ENCODE results near the gene HOMER2.

The HOMER2 gene

DNA sequence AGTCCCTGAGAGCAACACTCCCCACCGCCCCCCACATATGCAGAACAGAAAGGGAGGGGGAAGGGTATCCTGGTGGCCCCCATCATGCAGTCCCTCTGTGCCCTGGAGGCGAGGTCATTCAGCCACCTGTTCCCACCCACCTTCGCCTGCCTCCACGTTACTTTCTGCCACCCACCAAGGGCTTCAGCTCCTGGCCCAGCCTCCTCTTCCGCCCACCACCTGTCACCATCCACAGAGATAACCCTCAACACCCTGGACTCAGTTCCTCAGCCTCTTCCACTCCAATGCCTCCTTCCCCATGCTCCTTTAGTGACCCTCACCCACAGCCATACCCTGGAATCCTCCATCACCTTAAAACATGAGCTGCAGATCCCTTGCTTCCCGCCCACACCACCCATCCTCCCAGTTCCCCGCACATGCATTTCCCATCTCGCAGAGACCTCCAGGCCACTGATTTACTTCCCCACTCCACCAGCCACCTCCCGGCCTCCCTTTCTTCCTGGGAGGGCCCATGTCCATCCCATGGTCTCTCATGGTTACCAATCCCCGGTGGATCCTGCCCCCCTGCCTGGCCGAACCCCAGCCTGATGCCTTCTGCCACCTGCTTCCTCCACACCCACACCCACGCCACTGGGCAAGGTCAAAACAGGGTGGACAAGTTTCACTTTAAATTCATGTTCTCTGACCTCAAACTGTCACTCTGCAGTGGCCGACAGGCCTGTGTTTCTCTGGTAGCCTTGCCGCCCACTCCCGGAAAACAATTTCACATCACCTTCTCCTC lies 18.2 kb downstream of the HOMER2 start:
- no peak for DNase-seq (ENCODE audit: low read depth)
- H3K4me3 ChIP-seq (ENCODE audit: low read depth, low read length) = no peak overlapping the region
- TF ChIP-seq CTCF (IDR thresholded peaks at IDR 0.05; ENCODE audit: control insufficient read depth, extremely low read depth, insufficient read depth) = no peak

DNA sequence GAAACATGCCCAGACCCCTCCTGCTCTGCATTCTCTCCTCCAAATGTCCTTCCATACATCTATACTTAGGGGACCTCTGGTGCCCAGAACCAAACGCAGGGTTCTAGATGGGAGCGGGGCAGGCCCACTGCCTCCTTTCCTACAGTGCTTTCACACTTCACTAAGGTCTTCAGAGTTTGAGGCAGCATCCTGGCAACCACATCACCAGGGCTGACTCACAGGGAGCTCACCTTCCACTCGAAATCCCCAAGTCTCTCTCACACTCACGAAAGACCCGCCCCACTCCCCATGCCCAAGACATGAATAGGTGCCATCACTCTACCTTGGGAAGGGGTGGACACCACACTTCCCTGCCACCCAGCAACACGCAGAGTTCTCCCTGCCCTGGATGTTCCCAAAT lies 18.9 kb downstream of the HOMER2 start:
- no peak for DNase-seq (ENCODE audit: low read depth)
- TF ChIP-seq CTCF (IDR thresholded peaks at IDR 0.05; ENCODE audit: control insufficient read depth, extremely low read depth, insufficient read depth) = no peak

DNA sequence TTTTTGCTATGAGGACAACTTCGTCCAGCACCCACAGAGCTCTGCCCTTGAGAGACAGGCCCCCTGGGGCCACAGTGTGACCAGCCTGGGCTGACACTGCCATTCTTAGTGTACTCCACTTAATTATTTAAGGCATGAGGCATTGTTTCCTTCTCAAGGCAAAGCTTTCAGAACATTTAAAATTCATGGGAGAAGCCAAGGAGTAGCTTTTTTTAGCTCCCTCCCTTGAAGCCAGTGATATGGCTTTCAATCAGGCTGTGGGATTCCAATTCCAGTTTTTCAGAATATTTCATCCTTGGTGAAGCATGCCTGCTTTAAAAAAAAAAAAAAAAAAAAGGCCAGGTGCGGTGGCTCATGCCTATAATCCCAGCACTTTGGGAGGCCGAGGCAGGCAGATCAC lies 21.3 kb downstream of the HOMER2 start:
- no peak overlapping the region for H3K4me3 ChIP-seq (ENCODE audit: low read depth, low read length)
- TF ChIP-seq CTCF (IDR thresholded peaks at IDR 0.05; ENCODE audit: control insufficient read depth, extremely low read depth, insufficient read depth) = no peak

More for the DNA sequence above, 18.9 kb downstream of the HOMER2 start:
- no peak overlapping the region for H3K4me3 ChIP-seq (ENCODE audit: low read depth, low read length)

DNA sequence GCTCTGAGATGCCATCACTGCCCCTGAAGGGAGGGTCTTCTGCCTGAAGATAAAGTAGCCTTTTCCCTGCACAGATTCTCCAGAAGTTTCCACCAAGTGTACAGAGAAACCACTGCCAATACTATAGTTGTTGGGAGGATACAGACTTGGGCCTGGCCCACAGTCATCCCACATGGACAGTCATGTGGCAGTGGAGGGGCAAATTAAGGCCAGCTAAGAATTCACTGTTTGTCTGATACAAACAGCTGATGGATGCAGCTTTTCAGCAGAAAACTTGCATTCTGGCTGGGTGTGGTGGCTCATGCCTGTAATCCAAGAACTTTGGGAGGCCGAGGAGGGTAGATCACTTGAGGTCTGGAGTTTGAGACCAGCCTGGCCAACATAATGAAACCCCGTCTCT lies 22.1 kb downstream of the HOMER2 start:
- no peak for DNase-seq (ENCODE audit: low read depth)
- TF ChIP-seq CTCF (IDR thresholded peaks at IDR 0.05; ENCODE audit: control insufficient read depth, extremely low read depth, insufficient read depth) = no peak
- no peak overlapping the region for H3K4me3 ChIP-seq (ENCODE audit: low read depth, low read length)

More for the DNA sequence above, 21.3 kb downstream of the HOMER2 start:
- no peak for DNase-seq (ENCODE audit: low read depth)

GRCh38 chr15:82928711-82929110 lies 23.8 kb downstream of the HOMER2 start:
- DNase-seq (ENCODE audit: low read depth) = no peak
- TF ChIP-seq CTCF (IDR thresholded peaks at IDR 0.05; ENCODE audit: control insufficient read depth, extremely low read depth, insufficient read depth) = no peak
- H3K4me3 ChIP-seq (ENCODE audit: low read depth, low read length) = no peak overlapping the region

- H3K4me3 ChIP-seq (ENCODE audit: low read depth, low read length) = no peak overlapping the region
- TF ChIP-seq CTCF (IDR thresholded peaks at IDR 0.05; ENCODE audit: control insufficient read depth, extremely low read depth, insufficient read depth) = no peak
- DNase-seq (ENCODE audit: low read depth) = no peak
Measured at GRCh38 chr15:82923744-82924143, 28.8 kb downstream of the HOMER2 start.

DNA sequence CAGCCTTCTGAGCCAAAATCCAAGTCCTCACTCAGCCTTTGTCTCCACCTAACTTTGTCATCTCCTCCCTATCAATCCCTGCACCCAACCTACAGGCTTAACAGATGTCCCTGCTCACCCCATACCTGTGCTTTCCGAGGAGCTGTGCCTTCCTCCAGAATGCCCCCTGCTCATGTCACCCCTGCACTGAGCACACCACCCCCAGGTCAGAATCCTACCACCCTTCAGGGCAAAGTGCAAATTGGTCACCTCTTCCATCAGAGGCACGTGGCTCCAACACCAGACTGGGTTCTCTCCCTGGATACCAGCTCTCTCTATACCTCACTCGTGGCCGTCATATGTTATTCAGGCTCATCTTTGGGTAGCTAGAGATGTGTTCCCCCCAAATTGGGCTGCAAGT lies 29.8 kb downstream of the HOMER2 start:
- no peak for TF ChIP-seq CTCF (IDR thresholded peaks at IDR 0.05; ENCODE audit: control insufficient read depth, extremely low read depth, insufficient read depth)
- no peak overlapping the region for H3K4me3 ChIP-seq (ENCODE audit: low read depth, low read length)
- no peak for DNase-seq (ENCODE audit: low read depth)
